CD14-positive monocyte (primary cell): ENCODE measurements around the gene SET. TPM values are rescaled to one million over a fixed set of nuclear protein-coding genes. Genes with fewer than 3 reads are reported as not detected.
"Not testable (repeated sequence)": the region's sequence is repeated elsewhere in the genome, so short reads cannot be mapped to it uniquely, and the experiment has no call there.

ENCODE experiments used
- DNase-seq, 3 donors: peaks; one replicate each; pipeline ENCODE4 v3.0.0-alpha.2; 2011 to 2022
- H2AFZ ChIP-seq: 2 replicates; pipeline ENCODE4 v1.6.0; 2012; ENCODE audit warnings: mild to moderate bottlenecking, low read depth, low read length, inconsistent platforms; ENCODE audit not compliant: insufficient read depth, poor library complexity, severe bottlenecking
- H3K27ac ChIP-seq, 2 donors: 1 replicate in 1 of 2; 2 replicates in 1 of 2; pipeline ENCODE4 v1.5.1; 2012 to 2013; ENCODE audit warnings: low read length in 2 of 2, control low read depth in 1 of 2, inconsistent platforms in 1 of 2, low read depth in 1 of 2, mild to moderate bottlenecking in 1 of 2
- H3K27me3 ChIP-seq, 2 donors: one replicate each; pipeline versions ENCODE4 v1.6.0 to v1.6.1; 2011 to 2013; ENCODE audit warnings: low read length in 2 of 2; ENCODE audit not compliant: control insufficient read depth in 2 of 2, insufficient read depth in 2 of 2
- H3K36me3 ChIP-seq, 2 donors: replicated peaks in 1 of 2; 1 replicate in 1 of 2; 2 replicates in 1 of 2; pipeline versions ENCODE4 v1.5.1 to v1.6.1; 2012 to 2013; ENCODE audit warnings: low read length in 2 of 2, control low read depth in 1 of 2, inconsistent platforms in 1 of 2, mild to moderate bottlenecking in 1 of 2; ENCODE audit not compliant: insufficient read depth in 2 of 2, control insufficient read depth in 1 of 2
- H3K4me1 ChIP-seq, 2 donors: 1 replicate in 1 of 2; 2 replicates in 1 of 2; pipeline versions ENCODE4 v1.5.1 to v1.6.1; 2012 to 2013; ENCODE audit warnings: low read length in 2 of 2, control low read depth in 1 of 2, inconsistent platforms in 1 of 2, mild to moderate bottlenecking in 1 of 2, moderate library complexity in 1 of 2; ENCODE audit not compliant: insufficient read depth in 2 of 2, control insufficient read depth in 1 of 2
- H3K4me2 ChIP-seq: replicated peaks from 2 replicates; pipeline ENCODE3; 2012; ENCODE audit warnings: low read length, moderate library complexity, mild to moderate bottlenecking; ENCODE audit not compliant: poor library complexity, severe bottlenecking; ENCODE audit errors: extremely low read depth
- H3K4me3 ChIP-seq, 3 experiments: fragments of 200-600 bp in 1 of 3; sonication (generic) in 1 of 3; replicated peaks in 1 of 3; 1 replicate in 2 of 3; 2 replicates in 1 of 3; pipeline ENCODE4 v1.5.1; 2011 to 2013; ENCODE audit warnings: low read length in 3 of 3, mild to moderate bottlenecking in 3 of 3, control low read depth in 2 of 3, low read depth in 2 of 3, inconsistent platforms in 1 of 3, moderate library complexity in 1 of 3
- H3K79me2 ChIP-seq: 2 replicates; pipeline ENCODE4 v1.6.0; 2012; ENCODE audit warnings: mild to moderate bottlenecking, control low read depth, inconsistent platforms, low read length, moderate library complexity; ENCODE audit not compliant: insufficient read depth
- H3K9ac ChIP-seq: 2 replicates; pipeline ENCODE4 v1.6.0; 2017; ENCODE audit warnings: low read length, mild to moderate bottlenecking; ENCODE audit not compliant: insufficient read depth, poor library complexity, severe bottlenecking
- H3K9me3 ChIP-seq, 2 donors: replicated peaks in 1 of 2; 1 replicate in 1 of 2; 2 replicates in 1 of 2; pipeline versions ENCODE4 v1.5.1 to v1.6.1; 2012 to 2013; ENCODE audit warnings: low read length in 2 of 2, control low read depth in 1 of 2; ENCODE audit not compliant: control insufficient read depth in 1 of 2, insufficient read depth in 1 of 2
- H4K20me1 ChIP-seq: 2 replicates; pipeline ENCODE4 v1.6.0; 2012; ENCODE audit warnings: mild to moderate bottlenecking, low read length, control low read depth, moderate library complexity; ENCODE audit not compliant: insufficient read depth
- H3K27ac Mint-ChIP-seq, 7 donors: one replicate each; pipeline ENCODE4 v1.8.0; 2020; ENCODE audit warnings: mild to moderate bottlenecking in 7 of 7, mixed read lengths in 7 of 7, moderate library complexity in 6 of 7, inconsistent platforms in 2 of 7
- H3K27me3 Mint-ChIP-seq, 3 donors: one replicate each; pipeline ENCODE4 v1.8.0; 2021 to 2022; ENCODE audit warnings: low read depth in 3 of 3, mild to moderate bottlenecking in 3 of 3, mixed read lengths in 3 of 3, moderate library complexity in 3 of 3, inconsistent platforms in 1 of 3
- H3K36me3 Mint-ChIP-seq, 2 donors: one replicate each; pipeline ENCODE4 v1.8.0; 2020; ENCODE audit warnings: mixed read lengths in 2 of 2, inconsistent platforms in 1 of 2, mild to moderate bottlenecking in 1 of 2
- H3K4me1 Mint-ChIP-seq: one replicate; pipeline ENCODE4 v1.8.0; 2020; ENCODE audit warnings: mild to moderate bottlenecking, mixed read lengths
- H3K4me3 Mint-ChIP-seq, 2 donors: one replicate each; pipeline ENCODE4 v1.8.0; 2020; ENCODE audit warnings: mild to moderate bottlenecking in 2 of 2, mixed read lengths in 2 of 2, moderate library complexity in 1 of 2
- H3K9me3 Mint-ChIP-seq, 7 donors: one replicate each; pipeline ENCODE4 v1.8.0; 2020 to 2022; ENCODE audit warnings: mixed read lengths in 7 of 7, mild to moderate bottlenecking in 6 of 7, moderate library complexity in 6 of 7, inconsistent platforms in 2 of 7
- WGBS: methylation state at CpG from one replicate; pipeline ENCODE4 v1.1.5; 2013; ENCODE audit warnings: missing lambda C conversion rate; ENCODE audit not compliant: insufficient coverage; 5-methylcytosine and 5-hydroxymethylcytosine counted together
- intact Hi-C, 2 donors: fragments of 100-400 bp; cut with micrococcal nuclease; formaldehyde crosslinking; loops; one replicate each; pipeline versions ENCODE4 v1.15.0 to v1.15.1; 2023
- polyA plus RNA-seq, 3 donors: library from polyadenylated mRNA; depleted of rRNA in 1 of 3; unstranded in 2 of 3; stranded (reverse) in 1 of 3; fragments of 300-500 nt in 2 of 3; fragments of >200 nt in 1 of 3; fragmentation: Illumina TruSeq in 2 of 3; gene quantifications; 1 replicate in 2 of 3; 2 replicates in 1 of 3; pipeline ENCODE4 v1.2.3, GENCODE V29; 2012 to 2021
- TF ChIP-seq, protein P1 (sequence below): fragments of 200-600 bp; IDR thresholded peaks from one replicate; pipeline ENCODE4 v1.8.0; 2022; ENCODE audit warnings: antibody characterized with exemption, mild to moderate bottlenecking

The SET gene
- polyA plus RNA-seq, 3 donors, result 56.2 to 124 (median 114) TPM

DNA sequence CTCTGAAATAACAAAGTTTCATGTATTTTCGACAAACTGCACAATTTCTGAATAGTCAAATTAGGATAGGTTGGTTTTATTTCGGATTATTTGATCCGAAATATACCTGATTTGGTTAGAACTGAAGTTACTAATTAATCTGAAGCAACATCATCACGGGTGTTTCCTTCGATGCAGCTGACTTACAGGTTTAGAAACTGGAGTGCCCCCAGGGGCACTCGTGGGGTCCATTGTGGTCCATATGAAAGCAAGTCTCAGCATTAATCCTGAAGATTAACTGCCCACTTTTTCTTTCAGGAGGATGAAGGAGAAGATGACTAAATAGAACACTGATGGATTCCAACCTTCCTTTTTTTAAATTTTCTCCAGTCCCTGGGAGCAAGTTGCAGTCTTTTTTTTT lies 5.3 kb downstream of the SET start:
- Mint-ChIP-seq H3K9me3 (peaks cover 0 to 2% (median 0%) of the 10 kb centered on the region in 7 donors), H3K4me1 (peaks cover 15% of the 10 kb centered on the region), H3K27ac (no peak overlapping the region), H3K27me3 (no peaks in the 10 kb centered on the region), H3K4me3 (no peak overlapping the region), H3K36me3 (peaks cover 49 to 53% of the 10 kb centered on the region in 2 donors)
- H4K20me1 ChIP-seq, result peaks cover 44% of the 10 kb centered on the region
- peaks cover 14 to 15% of the 10 kb centered on the region in 2 donors for H3K4me1 ChIP-seq
- intact Hi-C loops, result no loop called here
- no peak for DNase-seq
- H3K79me2 ChIP-seq, result peaks cover 40% of the 10 kb centered on the region
- no peak overlapping the region for H2AFZ ChIP-seq
- peaks cover 47 to 57% of the 10 kb centered on the region in 2 donors for H3K36me3 ChIP-seq
- 100% methylated on average over 2 of the region's 6 CpGs for WGBS
- TF ChIP-seq, protein P1, sequence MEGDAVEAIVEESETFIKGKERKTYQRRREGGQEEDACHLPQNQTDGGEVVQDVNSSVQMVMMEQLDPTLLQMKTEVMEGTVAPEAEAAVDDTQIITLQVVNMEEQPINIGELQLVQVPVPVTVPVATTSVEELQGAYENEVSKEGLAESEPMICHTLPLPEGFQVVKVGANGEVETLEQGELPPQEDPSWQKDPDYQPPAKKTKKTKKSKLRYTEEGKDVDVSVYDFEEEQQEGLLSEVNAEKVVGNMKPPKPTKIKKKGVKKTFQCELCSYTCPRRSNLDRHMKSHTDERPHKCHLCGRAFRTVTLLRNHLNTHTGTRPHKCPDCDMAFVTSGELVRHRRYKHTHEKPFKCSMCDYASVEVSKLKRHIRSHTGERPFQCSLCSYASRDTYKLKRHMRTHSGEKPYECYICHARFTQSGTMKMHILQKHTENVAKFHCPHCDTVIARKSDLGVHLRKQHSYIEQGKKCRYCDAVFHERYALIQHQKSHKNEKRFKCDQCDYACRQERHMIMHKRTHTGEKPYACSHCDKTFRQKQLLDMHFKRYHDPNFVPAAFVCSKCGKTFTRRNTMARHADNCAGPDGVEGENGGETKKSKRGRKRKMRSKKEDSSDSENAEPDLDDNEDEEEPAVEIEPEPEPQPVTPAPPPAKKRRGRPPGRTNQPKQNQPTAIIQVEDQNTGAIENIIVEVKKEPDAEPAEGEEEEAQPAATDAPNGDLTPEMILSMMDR, result no peak
- no peak overlapping the region for H3K4me3 ChIP-seq
- no peak overlapping the region for H3K4me2 ChIP-seq
- H3K9ac ChIP-seq, result no peak overlapping the region
- H3K27ac ChIP-seq, result no peak overlapping the region
- H3K9me3 ChIP-seq, result no peaks in the 10 kb centered on the region
- H3K27me3 ChIP-seq, result no peaks in the 10 kb centered on the region

DNA sequence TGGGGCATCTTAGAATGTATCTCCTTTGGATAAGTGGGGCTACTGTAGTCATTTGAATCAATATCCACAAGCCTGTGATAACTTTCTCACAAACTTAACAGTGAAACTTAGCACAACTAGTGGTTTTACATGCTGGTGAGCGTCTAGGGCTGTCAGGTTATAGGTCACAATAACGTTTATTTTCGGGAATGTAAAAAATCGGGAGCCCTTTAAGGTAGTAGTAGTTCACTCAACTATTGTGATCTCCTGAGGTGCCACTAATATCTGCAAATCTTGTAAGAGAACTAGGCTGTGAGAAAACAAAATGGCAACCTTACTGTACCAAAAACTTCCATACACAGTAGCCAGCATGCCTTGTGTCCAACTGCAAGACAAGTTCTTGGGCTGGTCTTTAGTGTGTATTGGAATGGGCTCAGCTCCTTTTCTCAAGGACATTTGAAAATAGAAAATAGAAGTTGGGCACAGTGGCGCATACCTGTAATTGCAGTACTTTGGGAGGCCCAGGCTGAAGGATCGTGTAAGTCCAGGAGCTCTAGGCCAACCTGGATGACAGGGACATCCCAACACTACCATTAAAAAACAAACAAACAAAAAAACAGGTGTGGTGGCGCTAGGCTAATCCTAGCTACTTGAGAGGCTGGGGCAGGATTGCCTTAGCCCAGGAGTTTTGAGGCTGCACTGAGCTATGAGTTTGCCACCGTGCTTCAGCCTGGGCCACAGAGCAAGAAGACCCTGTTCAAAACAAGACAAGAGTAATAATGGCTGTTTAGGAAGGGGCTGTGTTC lies 8.1 kb downstream of the SET start:
- Histone ChIP-seq H3K36me3 (peaks cover 39 to 48% of the 10 kb centered on the region in 2 donors), H3K4me2 (no peak overlapping the region), H3K79me2 (peaks cover 18% of the 10 kb centered on the region), H3K4me1 (peaks cover 4 to 5% of the 10 kb centered on the region in 2 donors), H4K20me1 (peaks cover 23% of the 10 kb centered on the region), H3K4me3 (no peak overlapping the region), H3K27me3 (no peaks in the 10 kb centered on the region), H3K9me3 (no peaks in the 10 kb centered on the region), H3K9ac (no peak overlapping the region), H2AFZ (no peak overlapping the region), H3K27ac (no peak overlapping the region)
- H3K9me3 Mint-ChIP-seq, result peaks cover 0 to 2% (median 0%) of the 10 kb centered on the region in 7 donors
- peaks cover 0 to under 1% (median 0%) of the 10 kb centered on the region in 3 donors for H3K27me3 Mint-ChIP-seq
- TF ChIP-seq, protein P1, result no peak
- WGBS, result 75% methylated on average over 4 of the region's 8 CpGs
- intact Hi-C loops, result no loop called here
- peaks cover 7% of the 10 kb centered on the region for H3K4me1 Mint-ChIP-seq
- H3K36me3 Mint-ChIP-seq, result peaks cover 39 to 43% of the 10 kb centered on the region in 2 donors
- H3K4me3 Mint-ChIP-seq, result no peak overlapping the region
- no peak overlapping the region for H3K27ac Mint-ChIP-seq
- DNase-seq, result no peak

DNA sequence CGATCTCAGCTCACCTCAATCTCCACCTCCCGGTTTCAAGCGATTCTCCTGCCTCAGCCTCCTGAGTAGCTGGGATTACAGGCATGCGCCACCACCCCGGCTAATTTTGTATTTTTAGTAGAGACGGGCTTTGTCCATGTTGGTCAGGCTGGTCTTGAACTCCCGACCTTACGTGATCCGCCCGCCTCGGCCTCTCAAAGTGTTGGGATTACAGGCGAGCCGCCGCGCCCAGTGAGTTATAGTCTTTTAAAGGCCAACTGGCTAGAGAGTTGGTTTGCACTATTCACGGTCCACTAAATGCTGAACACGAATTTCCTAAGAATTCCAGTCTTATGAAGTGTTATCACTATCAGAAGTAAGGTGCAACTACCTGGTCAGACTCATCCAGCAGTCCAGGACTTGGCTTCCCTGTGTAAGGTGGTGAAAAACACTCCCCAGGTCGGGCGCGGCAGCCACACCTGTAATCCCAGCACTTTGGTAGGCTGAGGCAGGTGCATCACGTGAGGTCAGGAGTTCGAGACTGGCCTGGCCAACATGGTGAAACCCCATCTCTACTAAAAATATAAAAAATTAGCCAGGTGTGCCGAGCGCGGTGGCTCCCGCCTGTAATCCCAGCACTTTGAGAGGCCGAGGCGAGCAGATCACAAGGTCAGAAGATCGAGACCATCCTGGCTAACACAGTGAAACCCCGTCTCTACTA lies 10.2 kb downstream of the SET start:
- H3K27ac Mint-ChIP-seq, H4K20me1 ChIP-seq, H3K4me2 ChIP-seq, H3K79me2 ChIP-seq, H3K9ac ChIP-seq, intact Hi-C loops, H3K4me3 ChIP-seq, H2AFZ ChIP-seq, H3K27ac ChIP-seq, DNase-seq, H3K9me3 ChIP-seq, H3K9me3 Mint-ChIP-seq, H3K27me3 ChIP-seq, H3K4me3 Mint-ChIP-seq: not testable (repeated sequence)
- peaks cover 12 to 15% of the 10 kb centered on the region in 2 donors for H3K4me1 ChIP-seq
- peaks cover 17 to 27% of the 10 kb centered on the region in 2 donors for H3K36me3 ChIP-seq
- peaks cover 8 to 13% (median 10%) of the 10 kb centered on the region in 3 donors for H3K27me3 Mint-ChIP-seq
- peaks cover 21 to 22% of the 10 kb centered on the region in 2 donors for H3K36me3 Mint-ChIP-seq
- WGBS, result 96% methylated on average over 19 of the region's 30 CpGs
- H3K4me1 Mint-ChIP-seq, result peaks cover 13% of the 10 kb centered on the region
